ENCODE results near the gene TRERF1. TPM values are rescaled to one million over a fixed set of nuclear protein-coding genes. Genes with fewer than 3 reads are reported as not detected.

The TRERF1 gene
- total and polyA plus RNA-seq, 2 of the 8 experiments (the other 6 are each of a cell fraction or from before 2014, with no cell fraction given), result 10.8 to 21.5 TPM

DNA sequence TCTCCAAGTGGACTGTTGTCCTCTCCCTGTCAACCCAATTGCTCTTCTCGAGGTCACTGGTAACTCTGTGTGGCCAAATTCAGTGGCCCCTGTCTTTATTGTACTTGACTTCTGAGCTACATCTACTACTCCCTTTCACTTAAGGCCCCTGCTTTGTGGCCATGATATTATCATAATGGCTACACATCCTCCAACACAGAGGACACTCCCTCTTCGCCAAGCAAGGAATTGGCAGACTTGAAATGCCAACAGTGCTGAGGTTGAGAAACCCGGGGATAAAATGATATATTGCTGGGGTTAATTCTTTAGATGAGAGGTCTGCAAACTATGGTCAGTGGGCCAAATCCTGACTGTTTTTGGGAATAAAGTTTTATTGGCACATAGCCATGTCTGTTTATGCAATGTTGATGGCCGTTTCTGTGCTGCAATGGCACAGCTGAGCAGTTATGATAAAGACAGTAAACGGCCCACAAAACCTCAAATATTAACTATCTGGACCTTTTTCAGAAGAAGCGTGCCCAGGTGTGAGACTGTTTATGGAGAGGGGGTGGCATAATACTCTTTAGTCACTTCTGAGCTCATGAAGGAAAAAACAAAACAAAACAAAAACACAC lies 222.1 kb downstream of the TRERF1 start:
- Histone ChIP-seq H3K79me2 (ENCODE audit: control insufficient read depth in 1 of 2, insufficient read depth in 2 of 2, low read length in 2 of 2) (no peaks in the 10 kb centered on the region), H2BK5ac (ENCODE audit: low read depth, low read length) (no peak overlapping the region)

More for the DNA sequence above, 222.1 kb downstream of the TRERF1 start:
- Histone ChIP-seq H3K36me3 (ENCODE audit: control insufficient read depth in 2 of 4, insufficient read depth in 4 of 4, low read length in 3 of 4) (peaks cover 0 to 33% (median 15%) of the 10 kb centered on the region in 4 experiments; a peak in 6 of 8 replicates), H3K14ac (ENCODE audit: insufficient read length) (no peak overlapping the region), H2BK120ac (replicated peaks; ENCODE audit: low read depth, low read length) (no peak overlapping the region), H3K9ac (replicated peaks in 1 of 4; ENCODE audit: extremely low read depth in 1 of 4, low read depth in 3 of 4, low read length in 3 of 4) (no peak overlapping the region), H3K4me3 (ENCODE audit: extremely low read depth in 1 of 4, insufficient read depth in 2 of 4, low read depth in 3 of 4, low read length in 4 of 4) (no peak overlapping the region), H3K4ac (replicated peaks; ENCODE audit: insufficient read length, low read depth, low read length) (no peak overlapping the region), H3K4me2 (ENCODE audit: insufficient read depth in 1 of 2, low read depth in 2 of 2, low read length in 2 of 2) (no peak overlapping the region), H2BK15ac (ENCODE audit: low read length) (no peak overlapping the region), H2BK20ac (ENCODE audit: low read length) (no peak overlapping the region), H2AFZ (ENCODE audit: low read length) (no peak overlapping the region), H4K20me1 (replicated peaks in 1 of 2; ENCODE audit: control insufficient read depth in 1 of 2, insufficient read depth in 2 of 2, low read length in 2 of 2) (no peaks in the 10 kb centered on the region), H2BK12ac (ENCODE audit: low read depth, low read length) (no peak overlapping the region), H4K91ac (replicated peaks; ENCODE audit: insufficient read length, low read length) (no peak overlapping the region), H3K79me1 (ENCODE audit: low read depth, low read length) (no peaks in the 10 kb centered on the region), H3K23me2 (ENCODE audit: low read depth, low read length) (no peaks in the 10 kb centered on the region), H3K27me3 (replicated peaks in 1 of 4; ENCODE audit: control insufficient read depth in 3 of 4, extremely low read depth in 1 of 4, insufficient read depth in 3 of 4, low read length in 3 of 4) (no peaks in the 10 kb centered on the region), H3K56ac (replicated peaks; ENCODE audit: insufficient read length, low read depth, low read length) (no peak overlapping the region), H4K5ac (ENCODE audit: insufficient read length, low read depth, low read length) (no peak overlapping the region), H3K4me1 (replicated peaks in 1 of 4; ENCODE audit: control insufficient read depth in 3 of 4, insufficient read depth in 4 of 4, low read length in 3 of 4) (no peaks in the 10 kb centered on the region), H3K27ac (ENCODE audit: low read depth, low read length) (no peak overlapping the region), H2AK5ac (ENCODE audit: low read depth, low read length) (no peak overlapping the region), H3K9me3 (ENCODE audit: insufficient read depth in 2 of 2, low read depth in 1 of 2, low read length in 1 of 2) (no peaks in the 10 kb centered on the region), H4K8ac (ENCODE audit: extremely low read depth, insufficient read depth, low read length) (no peak overlapping the region), H3K18ac (ENCODE audit: extremely low read depth, low read length) (no peak overlapping the region), H3K23ac (ENCODE audit: insufficient read length) (no peak overlapping the region)
- no peak for FAIRE-seq
- 94% methylated on average over 6 of the region's 6 CpGs; no CpG with 5 or more reads in 1 of the 2 experiments for WGBS, 2 experiments (ENCODE audit: extremely low coverage in 1 of 2, insufficient coverage in 1 of 2, insufficient read length in 1 of 2, insufficient replicate concordance in 2 of 2, low coverage in 1 of 2, low lambda C conversion rate in 2 of 2, missing lambda C conversion rate in 1 of 2)
- DNase-seq (ENCODE audit: low read depth in 1 of 2, low spot score in 2 of 2), result no peak
- TF ChIP-seq TAF1 (IDR thresholded peaks at IDR 0.05; ENCODE audit: low read depth, low read length) (no peak), GABPA (IDR thresholded peaks at IDR 0.05; ENCODE audit: borderline replicate concordance, insufficient read depth, low read length) (no peak), EP300 (IDR thresholded peaks at IDR 0.05; ENCODE audit: borderline replicate concordance in 1 of 2, low read depth in 2 of 2, low read length in 2 of 2) (no peak), RAD21 (IDR thresholded peaks at IDR 0.05 in 1 of 2, conservative IDR thresholded peaks at IDR 0.05 in 1 of 2; ENCODE audit: low read depth in 2 of 2, low read length in 2 of 2) (no peak), CBX5 (IDR thresholded peaks at IDR 0.05; ENCODE audit: low read depth, low read length) (no peak), SIRT6 (IDR thresholded peaks at IDR 0.05; ENCODE audit: low read length) (no peak)
- ChIA-PET POLR2A (ENCODE audit: partially characterized antibody) (interaction anchor here (0.9 to 1.5 kb wide), 3 partner anchors 9 to 92 kb away, joined by 3 to 4 read pairs (median 3); no protein-coding TSS in a partner anchor), CTCF (ENCODE audit: partially characterized antibody) (interaction anchor here (0.5 to 5.2 kb wide), 15 partner anchors 10 to 377 kb away, joined by 3 to 52 read pairs (median 4); partner anchors contain the start of genes GUCA1B and MRPS10)

All from H1 (cell line).